HT-29 (cell line): ENCODE measurements around the gene ZYG11B. TPM values are rescaled to one million over a fixed set of nuclear protein-coding genes. Genes with fewer than 3 reads are reported as not detected.
"Not testable (repeated sequence)": the region's sequence is repeated elsewhere in the genome, so short reads cannot be mapped to it uniquely, and the experiment has no call there.

Experiments used
- DNase-seq: peaks from one replicate; pipeline ENCODE4 v3.0.0-alpha.2; 2015; ENCODE audit warnings: low spot score
- total RNA-seq: library from RNA; depleted of rRNA; stranded (reverse); fragments of >200 nt; shearing (Covaris generic); gene quantifications from 2 replicates; pipeline ENCODE4 v1.2.3, GENCODE V29; 2014; rRNA removed

Gene ZYG11B
- 3.3 and 6.5 TPM in 2 replicates for total RNA-seq

- peak; percentile 86 for DNase-seq
These were observed at the start of gene ZYG11B for GRCh38 chr1:52726265-52727113. TSS of gene ZYG11B (plus strand) at chr1:52726453. CDS start at chr1:52726654, 201 bp downstream.

- no peak for DNase-seq
These were observed 49.0 kb upstream of the ZYG11B start for GRCh38 chr1:52677076-52677806.

GRCh38 chr1:52679048-52679447 is 47.2 kb upstream of the ZYG11B start:
- DNase-seq, result no peak

- no peak for DNase-seq
These were observed 46.8 kb upstream of the ZYG11B start for GRCh38 chr1:52679498-52679897.

- no peak for DNase-seq
These were observed 45.9 kb upstream of the ZYG11B start for GRCh38 chr1:52680353-52680752.

GRCh38 chr1:52681136-52681535 is 45.1 kb upstream of the ZYG11B start:
- DNase-seq, result no peak

- no peak for DNase-seq
These were observed 42.8 kb upstream of the ZYG11B start for GRCh38 chr1:52683367-52683940.

- DNase-seq, result no peak
These were observed 41.7 kb upstream of the ZYG11B start for GRCh38 chr1:52684545-52684944.

- DNase-seq, result peak; percentile 70
These were observed 39.9 kb upstream of the ZYG11B start for GRCh38 chr1:52686261-52686751.

- DNase-seq, result no peak
These were observed 39.4 kb upstream of the ZYG11B start for GRCh38 chr1:52686830-52687229.

- DNase-seq, result no peak
These were observed 34.4 kb upstream of the ZYG11B start for GRCh38 chr1:52691821-52692220.

GRCh38 chr1:52692697-52693096 is 33.6 kb upstream of the ZYG11B start:
- no peak for DNase-seq

GRCh38 chr1:52693351-52693750 is 32.9 kb upstream of the ZYG11B start:
- not testable (repeated sequence) for DNase-seq

- DNase-seq, result no peak
These were observed 32.4 kb upstream of the ZYG11B start for GRCh38 chr1:52693843-52694242.

- DNase-seq, result no peak
These were observed 30.6 kb upstream of the ZYG11B start for GRCh38 chr1:52695627-52696026.

GRCh38 chr1:52697795-52698674 is 28.2 kb upstream of the ZYG11B start, which contains the start of gene COA7:
TSS of gene COA7 (minus strand) at chr1:52698347. CDS start at chr1:52698326, 21 bp downstream.
- peak; percentile 88 for DNase-seq

GRCh38 chr1:52702886-52703787 is 23.1 kb upstream of the ZYG11B start:
- DNase-seq, result peak; percentile 92

GRCh38 chr1:52706136-52706670 is 20.1 kb upstream of the ZYG11B start:
- DNase-seq, result no peak
